HAP-1 (cell line): ENCODE measurements around the gene CRELD2.

Experiments
- DNase-seq, 2 experiments: peaks; one replicate each; pipeline ENCODE4 v3.0.0-alpha.2; 2016 to 2020; ENCODE audit warnings: low spot score in 2 of 2
- H3K27me3 ChIP-seq: fragments of 250-450 bp; sonication (Bioruptor Pico); 2 replicates; pipeline ENCODE4 v1.5.1; 2020; ENCODE audit warnings: low read depth, mild to moderate bottlenecking, moderate library complexity
- H3K36me3 ChIP-seq: fragments of 250-450 bp; sonication (Bioruptor Pico); replicated peaks from 2 replicates; pipeline ENCODE4 v1.5.1; 2020; ENCODE audit warnings: mild to moderate bottlenecking
- H3K4me1 ChIP-seq: fragments of 250-450 bp; sonication (Bioruptor Pico); 2 replicates; pipeline ENCODE4 v1.5.1; 2020; ENCODE audit warnings: mild to moderate bottlenecking
- H3K4me3 ChIP-seq: fragments of 250-450 bp; sonication (Bioruptor Pico); 2 replicates; pipeline ENCODE4 v1.5.1; 2020; ENCODE audit warnings: mild to moderate bottlenecking, moderate library complexity
- H3K9me3 ChIP-seq: fragments of 250-450 bp; sonication (Bioruptor Pico); 2 replicates; pipeline ENCODE4 v1.5.1; 2020; ENCODE audit warnings: mild to moderate bottlenecking, moderate library complexity
- in situ Hi-C: fragments of 300-500 bp; cut with MboI; formaldehyde crosslinking; loops from 3 replicates; pipeline ENCODE4 v1.14.3; 2020; ENCODE audit warnings: low sequenced_read_pairs, inconsistent platforms, mixed read lengths

The CRELD2 gene

DNA sequence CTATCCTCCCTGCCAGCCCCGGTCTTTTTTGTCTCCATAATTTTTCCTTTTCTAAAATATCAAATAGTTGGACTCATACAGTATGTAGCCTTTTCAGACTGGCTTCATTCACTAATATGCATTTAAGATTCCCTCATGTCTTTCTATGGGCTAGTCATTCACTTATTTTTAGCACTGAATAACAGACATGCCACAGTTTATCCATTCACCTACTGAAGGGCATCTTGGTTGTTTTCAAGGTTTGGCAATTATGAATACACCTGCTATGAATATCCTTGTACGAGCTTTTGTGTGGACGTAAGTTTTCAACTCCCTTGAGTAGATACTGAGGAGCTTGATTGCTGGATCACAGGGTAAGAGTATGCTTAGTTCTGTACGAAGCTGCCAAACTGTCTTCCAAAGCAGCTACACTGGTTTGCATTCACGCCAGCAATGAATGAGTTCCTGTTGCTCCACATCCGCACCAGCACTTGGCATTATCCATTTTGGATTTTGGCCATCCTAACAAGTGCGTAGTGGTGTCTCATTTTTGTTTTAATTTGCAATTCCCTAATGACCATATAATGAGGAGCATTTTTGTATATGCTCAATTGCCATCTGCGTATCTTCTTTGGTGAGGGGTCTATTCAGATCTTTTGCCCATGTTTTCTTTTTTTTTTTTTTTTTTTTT is 21.3 kb upstream of the CRELD2 start:
- Histone ChIP-seq H3K9me3 (no peaks in the 10 kb centered on the region; the same call in 1 of the 2 replicates), H3K4me1 (no peaks in the 10 kb centered on the region), H3K36me3 (peaks cover 4% of the 10 kb centered on the region; the same call in 1 of the 2 replicates), H3K27me3 (no peaks in the 10 kb centered on the region), H3K4me3 (no peak overlapping the region)
- in situ Hi-C loops, result no loop called here
- no peak for DNase-seq

DNA sequence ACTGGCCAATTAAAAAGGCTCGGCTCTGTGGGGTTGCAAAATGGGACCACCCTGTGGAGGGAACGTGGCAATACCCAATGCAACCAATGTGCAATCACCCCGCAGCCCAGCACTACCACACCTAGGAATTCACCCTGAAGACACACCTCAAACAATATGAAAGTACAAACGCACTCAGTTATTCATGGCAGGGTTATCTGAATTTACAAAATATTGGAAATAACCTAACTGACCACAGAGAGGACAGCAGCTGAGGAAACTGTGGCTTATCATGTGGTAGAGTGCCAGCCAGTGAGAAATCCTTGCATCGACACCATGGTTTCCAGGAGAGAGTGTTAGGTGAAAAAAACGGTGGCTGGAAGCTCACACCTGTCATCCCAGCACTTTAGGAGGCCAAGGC is 18.9 kb upstream of the CRELD2 start:
- Histone ChIP-seq H3K9me3 (no peaks in the 10 kb centered on the region; the same call in 1 of the 2 replicates), H3K27me3 (no peaks in the 10 kb centered on the region), H3K4me3 (no peak overlapping the region), H3K36me3 (peaks cover 13% of the 10 kb centered on the region), H3K4me1 (no peaks in the 10 kb centered on the region)
- in situ Hi-C loops, result no loop called here
- DNase-seq, result no peak

DNA sequence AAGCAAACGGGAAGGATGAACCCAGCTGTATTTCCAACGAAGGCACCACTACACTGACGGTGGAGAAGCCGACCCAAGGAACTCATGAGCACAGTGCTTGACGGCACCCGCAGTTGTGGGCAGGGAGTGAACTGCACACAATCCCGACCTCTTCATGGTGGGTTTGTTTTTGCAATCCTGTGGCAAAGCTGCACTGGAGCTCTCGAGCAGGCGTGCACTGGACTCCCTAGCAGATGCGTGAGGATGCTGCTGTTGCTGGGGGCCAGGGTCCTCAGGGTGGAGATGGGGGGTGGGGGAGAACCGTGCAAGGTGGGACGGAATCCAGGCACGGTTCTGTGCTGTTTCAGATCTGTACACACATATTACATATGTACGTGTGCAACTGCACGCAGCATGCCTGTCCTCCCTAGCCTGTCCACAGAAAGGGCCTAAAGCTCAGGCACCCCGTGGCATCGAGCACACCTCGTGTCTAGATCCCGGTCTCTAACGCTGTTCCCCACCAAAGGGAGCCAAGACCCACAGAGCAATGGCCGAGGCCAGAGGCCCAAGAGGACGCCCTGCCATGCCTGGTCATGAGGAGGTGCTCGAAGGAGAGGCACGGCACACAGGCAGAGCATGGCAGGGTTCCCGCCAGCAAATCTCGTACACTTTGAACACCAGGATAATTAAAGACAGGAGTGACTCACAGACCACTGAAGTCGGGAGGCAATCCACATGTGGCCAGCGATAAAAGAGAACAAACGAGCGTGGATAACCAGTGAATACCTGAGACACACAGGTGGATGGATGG is 17.8 kb upstream of the CRELD2 start:
- in situ Hi-C loops, result no loop called here
- Histone ChIP-seq H3K9me3 (no peaks in the 10 kb centered on the region; the same call in 1 of the 2 replicates), H3K4me3 (no peak overlapping the region), H3K27me3 (no peaks in the 10 kb centered on the region), H3K36me3 (peaks cover 13% of the 10 kb centered on the region), H3K4me1 (no peaks in the 10 kb centered on the region)
- no peak for DNase-seq

GRCh38 chr22:49901457-49901856 is 17.0 kb upstream of the CRELD2 start:
- DNase-seq, result no peak
- Histone ChIP-seq H3K4me3 (no peak overlapping the region), H3K4me1 (no peaks in the 10 kb centered on the region), H3K36me3 (peaks cover 13% of the 10 kb centered on the region), H3K9me3 (no peaks in the 10 kb centered on the region; the same call in 1 of the 2 replicates), H3K27me3 (no peaks in the 10 kb centered on the region)
- in situ Hi-C loops, result no loop called here

DNA sequence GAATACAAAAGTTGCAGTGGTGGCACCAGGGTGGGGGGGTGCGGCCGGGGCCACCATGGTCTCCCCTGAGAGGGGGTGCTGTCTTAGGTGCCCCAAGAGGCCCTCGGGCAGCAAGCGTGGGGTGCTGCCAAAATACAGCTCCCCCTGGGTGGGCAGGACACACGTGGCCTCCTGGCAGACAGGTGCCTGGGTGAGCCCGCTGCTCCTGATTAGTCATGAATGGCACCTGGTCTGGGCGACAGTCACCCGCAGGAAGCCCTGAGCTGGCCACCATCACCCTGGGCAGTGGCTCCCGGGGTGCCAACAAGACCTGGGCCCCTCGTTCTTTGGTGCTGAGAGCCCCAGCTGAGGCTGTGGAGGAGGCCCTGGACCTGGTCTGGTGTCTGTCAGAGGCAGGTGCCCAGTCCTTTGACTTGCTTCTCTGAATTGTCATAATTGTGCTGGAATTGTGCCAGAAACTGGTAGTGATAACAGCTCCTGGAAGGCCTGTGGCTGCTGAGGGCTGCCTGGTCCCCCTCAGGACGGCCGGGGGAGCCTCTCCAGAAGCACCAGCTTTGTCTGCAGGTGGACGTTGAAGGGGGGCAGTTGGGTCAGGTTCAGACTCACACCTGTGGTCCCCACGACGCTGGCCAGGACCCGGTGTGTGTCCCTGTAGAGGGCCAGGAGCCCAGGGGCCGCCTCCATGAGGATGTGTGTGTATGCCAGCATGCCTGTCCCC is 15.0 kb upstream of the CRELD2 start:
- Histone ChIP-seq H3K9me3 (no peaks in the 10 kb centered on the region), H3K27me3 (no peaks in the 10 kb centered on the region), H3K4me3 (no peak overlapping the region), H3K36me3 (peaks cover 23% of the 10 kb centered on the region), H3K4me1 (no peaks in the 10 kb centered on the region)
- in situ Hi-C loops, result no loop called here
- no peak for DNase-seq

GRCh38 chr22:49904040-49904369 is 14.4 kb upstream of the CRELD2 start:
- H3K4me1 ChIP-seq, result no peaks in the 10 kb centered on the region
- no peaks in the 10 kb centered on the region for H3K27me3 ChIP-seq
- H3K36me3 ChIP-seq, result peaks cover 24% of the 10 kb centered on the region
- DNase-seq, result no peak
- H3K4me3 ChIP-seq, result no peak overlapping the region
- no peaks in the 10 kb centered on the region for H3K9me3 ChIP-seq
- in situ Hi-C loops, result no loop called here

DNA sequence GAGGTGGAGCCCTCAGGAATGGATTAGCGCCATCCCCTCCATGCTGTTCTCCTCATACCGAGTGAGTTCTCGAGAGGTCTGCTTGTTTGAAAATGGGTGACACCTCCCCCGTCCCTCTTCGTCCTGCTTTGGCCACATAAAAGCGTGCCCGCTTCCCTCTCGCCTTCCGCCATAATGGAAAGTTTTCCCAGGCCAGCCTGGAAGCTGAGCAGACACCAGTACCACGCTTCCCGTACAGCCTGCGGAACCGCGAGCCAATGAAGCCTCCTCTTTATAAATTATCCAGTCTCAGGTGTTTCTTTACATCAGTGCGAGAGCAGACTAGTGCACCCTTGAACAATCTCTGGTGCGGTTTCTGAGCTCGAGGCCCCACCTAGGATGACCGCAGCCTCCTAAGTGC is 13.0 kb upstream of the CRELD2 start:
- no peaks in the 10 kb centered on the region for H3K27me3 ChIP-seq
- peaks cover 26% of the 10 kb centered on the region for H3K36me3 ChIP-seq
- H3K9me3 ChIP-seq, result no peaks in the 10 kb centered on the region
- in situ Hi-C loops, result no loop called here
- H3K4me3 ChIP-seq, result no peak overlapping the region
- H3K4me1 ChIP-seq, result no peaks in the 10 kb centered on the region
- DNase-seq, result no peak

DNA sequence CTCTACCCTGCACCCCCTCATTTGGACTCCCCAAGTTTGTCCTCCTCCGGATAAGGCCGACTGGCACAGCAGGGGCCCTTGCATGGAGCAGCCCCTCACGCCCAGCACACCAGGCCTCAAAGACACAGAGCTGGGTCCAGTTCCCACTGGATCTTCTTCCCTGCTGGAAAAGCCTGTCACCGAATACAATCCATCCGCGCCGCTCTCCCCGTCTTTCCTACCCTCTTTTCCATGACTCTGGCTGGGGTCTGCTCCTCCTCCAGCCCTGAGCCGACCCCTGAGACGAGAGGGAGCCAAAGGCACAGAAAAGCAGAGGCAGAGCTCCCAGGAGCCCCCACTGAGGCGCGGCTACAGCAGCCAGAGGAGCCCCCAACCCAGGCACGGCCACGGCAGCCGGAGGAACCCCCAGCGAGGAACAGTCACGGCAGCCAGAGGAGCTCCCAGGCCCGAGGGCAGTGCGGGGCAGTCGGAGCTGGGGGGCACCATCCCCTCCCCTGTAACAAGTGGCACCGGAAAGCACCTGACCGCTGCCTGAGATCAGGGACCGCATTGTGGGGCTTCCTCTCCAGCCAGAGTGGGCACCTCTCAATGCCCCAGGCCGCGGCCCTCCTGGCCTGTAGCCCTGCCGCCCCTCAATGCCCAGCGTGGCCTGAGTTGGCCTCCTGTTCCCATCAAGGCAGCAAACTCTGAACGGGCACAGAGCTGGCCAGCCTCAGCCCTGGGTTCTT is 12.2 kb upstream of the CRELD2 start:
- Histone ChIP-seq H3K4me3 (no peak overlapping the region), H3K4me1 (no peaks in the 10 kb centered on the region), H3K27me3 (no peaks in the 10 kb centered on the region), H3K36me3 (peaks cover 26% of the 10 kb centered on the region), H3K9me3 (no peaks in the 10 kb centered on the region)
- in situ Hi-C loops, result no loop called here
- no peak for DNase-seq

DNA sequence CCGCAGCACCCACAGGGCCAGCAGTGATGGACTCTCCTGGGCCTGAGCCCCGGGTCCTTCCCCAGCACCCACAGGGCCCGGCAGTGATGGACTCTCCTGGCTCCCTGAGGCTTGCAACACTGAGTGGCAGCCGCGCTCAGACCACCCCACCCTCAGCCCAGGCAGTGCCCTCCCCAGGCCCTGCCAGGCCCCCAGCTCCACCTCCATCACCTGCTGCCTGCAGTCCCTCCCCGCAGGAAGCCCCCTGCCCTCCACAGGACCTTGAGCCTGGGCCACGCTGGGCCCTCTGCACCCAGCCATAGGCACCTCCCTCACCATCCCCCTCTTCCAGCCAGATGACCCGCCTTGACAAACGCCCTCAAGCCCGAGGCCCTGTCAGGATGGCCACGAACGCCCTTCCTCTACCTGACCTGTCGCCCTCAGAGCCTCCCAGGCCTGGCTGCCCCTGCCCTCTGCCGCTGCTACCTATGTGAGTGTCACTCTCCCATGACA is 11.6 kb upstream of the CRELD2 start:
- in situ Hi-C loops, result no loop called here

DNA sequence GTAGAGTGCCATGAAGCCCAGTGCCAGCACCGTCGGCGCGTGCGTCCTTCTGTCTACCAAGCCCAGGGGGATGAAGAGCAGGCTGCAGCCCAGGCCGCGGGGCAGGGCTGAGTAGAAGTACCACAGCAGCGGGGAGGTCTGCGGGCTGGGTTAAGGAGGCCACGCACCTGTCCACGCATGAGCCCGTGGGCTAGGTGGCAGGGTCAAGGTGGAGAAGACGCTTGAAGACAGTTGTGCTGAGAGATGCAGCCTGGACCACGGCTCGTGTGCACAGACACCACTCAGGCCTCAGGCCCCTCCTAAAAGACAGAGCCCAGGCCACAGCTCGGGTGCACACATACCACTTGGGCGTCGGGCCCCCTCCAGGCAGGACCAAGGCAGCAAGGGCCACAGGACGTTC is 10.6 kb upstream of the CRELD2 start:
- Histone ChIP-seq H3K36me3 (peaks cover 31% of the 10 kb centered on the region), H3K9me3 (no peaks in the 10 kb centered on the region), H3K4me3 (no peak overlapping the region), H3K27me3 (no peaks in the 10 kb centered on the region), H3K4me1 (no peaks in the 10 kb centered on the region)
- in situ Hi-C loops, result no loop called here
- DNase-seq, result no peak

More for the DNA sequence above, 11.6 kb upstream of the CRELD2 start:
- no peak overlapping the region for H3K4me3 ChIP-seq
- H3K4me1 ChIP-seq, result no peaks in the 10 kb centered on the region
- DNase-seq, result no peak
- H3K36me3 ChIP-seq, result peaks cover 26% of the 10 kb centered on the region
- H3K9me3 ChIP-seq, result no peaks in the 10 kb centered on the region
- no peaks in the 10 kb centered on the region for H3K27me3 ChIP-seq

DNA sequence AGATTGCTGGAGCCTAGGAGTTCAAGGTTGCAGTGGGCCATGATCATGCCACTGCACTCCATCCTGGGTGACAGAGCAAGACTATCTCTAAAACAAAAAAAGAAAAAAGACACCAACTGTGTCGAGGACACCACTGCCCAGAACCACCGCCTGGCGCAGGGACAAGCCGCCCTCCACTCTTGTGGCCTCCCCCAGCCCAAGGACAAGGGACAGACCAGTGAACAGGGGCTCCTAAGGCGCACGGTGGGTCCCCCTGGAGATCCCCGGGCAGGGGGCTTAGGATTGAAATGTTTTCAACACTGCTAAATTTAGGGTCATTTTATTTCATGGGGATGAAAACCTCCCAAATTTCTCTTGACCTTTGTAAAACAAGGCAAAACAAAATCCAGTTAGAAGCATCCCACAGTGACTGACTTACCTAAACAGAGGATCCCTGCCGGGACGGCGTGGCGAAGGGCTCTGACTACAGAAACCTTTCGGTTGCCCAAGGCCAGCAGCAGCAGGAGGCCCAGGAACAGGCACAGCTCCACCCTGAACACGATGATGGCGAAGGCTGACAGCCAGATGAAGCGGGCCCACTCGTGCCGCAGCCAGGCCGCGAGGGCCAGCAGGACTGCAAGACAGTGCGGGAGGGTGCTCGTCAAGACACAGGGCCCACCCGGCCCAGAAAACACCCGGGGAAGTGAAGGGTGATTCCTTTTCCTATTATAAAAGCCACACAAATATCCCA is 8.8 kb upstream of the CRELD2 start:
- H3K4me1 ChIP-seq, result no peaks in the 10 kb centered on the region
- DNase-seq, result no peak
- no peaks in the 10 kb centered on the region for H3K27me3 ChIP-seq
- no peak overlapping the region for H3K4me3 ChIP-seq
- no peaks in the 10 kb centered on the region for H3K9me3 ChIP-seq
- H3K36me3 ChIP-seq, result peaks cover 25% of the 10 kb centered on the region
- in situ Hi-C loops, result no loop called here

GRCh38 chr22:49910229-49911155 is 7.9 kb upstream of the CRELD2 start:
- no peaks in the 10 kb centered on the region for H3K9me3 ChIP-seq
- no peaks in the 10 kb centered on the region for H3K4me1 ChIP-seq
- no peaks in the 10 kb centered on the region for H3K27me3 ChIP-seq
- H3K4me3 ChIP-seq, result no peak overlapping the region
- no peak for DNase-seq
- in situ Hi-C loops, result no loop called here
- peaks cover 25% of the 10 kb centered on the region for H3K36me3 ChIP-seq
